T-helper 9 cell (primary cell): Measurements from ENCODE around the gene RASEF.
"Not testable (repeated sequence)": the region's sequence is repeated elsewhere in the genome, so short reads cannot be mapped to it uniquely, and the experiment has no call there.

Source experiments
- DNase-seq: peaks from one replicate; pipeline ENCODE4 v3.0.0-alpha.2; 2020
- total RNA-seq, 2 donors: gene quantifications; one replicate each; lab custom pipeline; 2026; lab: John Stamatoyannopoulos, UW

Gene RASEF
- total RNA-seq: 0 to 0.21 reads per million in 2 donors

GRCh38 chr9:83062651-83063527, at the start of gene RASEF:
TSS of gene RASEF (minus strand) at chr9:83063142. CDS start at chr9:83062867, 275 bp downstream.
- DNase-seq: no peak

DNA sequence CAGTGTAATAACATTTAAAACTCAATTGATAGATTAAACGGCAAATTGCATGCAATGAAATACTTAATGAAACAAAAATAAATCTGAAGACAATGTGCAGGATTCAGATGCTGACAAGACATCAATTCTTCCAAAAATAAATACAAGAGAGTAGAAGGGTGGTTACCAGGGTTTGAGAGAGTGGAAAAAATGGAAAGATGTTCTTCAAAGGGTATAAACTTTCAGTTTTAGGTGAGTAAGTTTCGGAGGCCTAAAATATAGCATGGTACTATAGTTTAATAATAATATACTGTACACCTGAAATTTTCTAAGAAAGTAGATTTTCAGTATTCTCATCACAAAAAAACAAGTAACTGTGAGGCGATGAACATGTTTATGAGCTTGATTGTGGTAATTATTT, 48.2 kb upstream of the RASEF start:
- DNase-seq: no peak

DNA sequence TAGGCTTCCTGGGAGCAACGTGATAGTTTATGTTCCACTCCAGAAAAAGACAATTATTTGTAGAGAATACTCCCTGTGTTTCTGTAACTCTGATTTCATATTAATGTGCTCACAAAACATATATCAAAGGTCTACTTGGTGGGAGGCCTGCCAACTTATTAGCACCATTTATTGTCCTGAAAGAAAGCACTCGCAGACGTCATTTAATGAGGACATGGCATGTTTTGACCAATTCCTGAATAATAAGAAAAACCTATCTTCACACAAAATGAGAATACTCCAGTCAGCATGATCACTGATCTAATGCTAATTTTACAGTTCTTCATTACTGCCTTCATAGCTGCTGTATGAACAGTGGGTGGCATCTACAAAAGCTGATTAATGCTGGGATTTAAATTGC, 46.4 kb upstream of the RASEF start:
- DNase-seq: no peak

GRCh38 chr9:83108208-83108607, 45.3 kb upstream of the RASEF start:
- DNase-seq: no peak

DNA sequence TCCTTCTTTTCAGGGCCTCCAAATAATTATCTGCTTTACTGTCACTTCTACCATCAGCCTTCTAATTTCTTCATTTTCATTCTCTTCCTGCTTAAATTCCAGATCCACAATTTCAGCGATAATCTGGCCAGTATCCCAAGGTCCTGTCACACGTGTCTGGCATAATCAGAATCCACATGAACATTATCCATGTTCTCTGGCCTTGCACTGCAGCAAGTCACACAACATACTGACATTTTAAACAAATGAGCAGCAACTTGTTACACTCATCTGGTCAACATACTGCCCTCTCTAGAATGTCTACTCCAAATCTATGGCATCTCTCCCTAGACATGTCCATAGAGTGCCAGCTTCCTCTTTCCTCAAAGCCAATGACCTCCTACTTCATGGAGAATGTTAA, 43.8 kb upstream of the RASEF start:
- no peak for DNase-seq

DNA sequence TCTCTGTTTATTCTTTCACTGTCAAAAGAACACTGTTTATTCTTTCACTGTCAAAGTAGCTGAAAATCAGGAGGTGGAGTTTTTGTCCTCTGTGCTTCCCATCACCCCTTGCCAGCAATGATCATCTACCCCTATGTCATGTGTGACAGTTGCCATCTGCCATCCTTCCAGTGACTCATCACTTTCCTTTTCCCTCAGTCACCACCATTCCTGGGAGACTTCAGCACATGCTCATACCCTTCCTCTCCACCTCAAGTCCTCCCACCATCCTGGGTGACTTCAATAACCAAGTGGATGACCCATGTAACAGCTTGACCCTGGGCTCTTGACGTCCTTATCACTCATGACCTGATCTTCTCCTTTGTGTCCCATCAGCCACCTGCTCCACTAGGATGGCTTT, 43.3 kb upstream of the RASEF start:
- no peak for DNase-seq

- DNase-seq: no peak
These were observed 34.7 kb upstream of the RASEF start for GRCh38 chr9:83097633-83098032.

DNA sequence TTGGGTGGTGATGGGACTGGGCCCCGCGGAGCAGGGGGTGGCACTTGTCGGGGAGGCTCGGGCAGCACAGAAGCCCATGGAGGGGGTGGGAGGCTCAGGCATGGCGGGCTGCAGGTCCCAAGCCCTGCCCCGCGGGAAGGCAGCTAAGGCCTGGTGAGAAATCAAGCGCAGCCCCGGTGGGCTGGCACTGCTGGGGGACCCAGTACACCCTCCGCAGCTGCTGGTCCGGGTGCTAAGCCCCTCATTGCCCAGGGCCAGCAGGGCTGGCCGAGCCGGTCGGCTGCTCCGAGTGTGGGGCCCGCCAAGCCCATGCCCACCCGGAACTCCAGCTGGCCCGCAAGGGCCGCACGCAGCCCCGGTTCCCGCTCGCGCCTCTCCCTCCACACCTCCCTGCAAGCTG, 30.4 kb upstream of the RASEF start:
- DNase-seq: not testable (repeated sequence)

DNA sequence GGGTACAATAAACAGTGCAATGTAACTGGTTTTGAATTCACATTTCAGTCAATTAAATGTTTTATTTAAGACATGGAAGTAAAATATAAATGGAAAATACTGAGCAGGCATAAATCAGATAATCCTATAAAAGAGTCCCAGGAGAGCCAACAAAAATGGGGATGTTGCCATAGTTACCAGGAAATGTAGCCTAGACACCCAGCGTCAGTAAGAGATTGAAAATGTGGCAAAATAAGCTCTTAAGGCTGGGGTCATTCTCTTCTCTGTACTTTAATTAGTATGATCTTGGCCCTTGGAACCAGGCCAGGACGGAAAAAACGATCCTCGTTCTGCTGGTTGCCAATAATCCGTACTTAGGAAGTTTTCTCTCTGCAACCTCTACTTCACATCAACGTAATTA, 18.9 kb upstream of the RASEF start:
- no peak for DNase-seq

DNA sequence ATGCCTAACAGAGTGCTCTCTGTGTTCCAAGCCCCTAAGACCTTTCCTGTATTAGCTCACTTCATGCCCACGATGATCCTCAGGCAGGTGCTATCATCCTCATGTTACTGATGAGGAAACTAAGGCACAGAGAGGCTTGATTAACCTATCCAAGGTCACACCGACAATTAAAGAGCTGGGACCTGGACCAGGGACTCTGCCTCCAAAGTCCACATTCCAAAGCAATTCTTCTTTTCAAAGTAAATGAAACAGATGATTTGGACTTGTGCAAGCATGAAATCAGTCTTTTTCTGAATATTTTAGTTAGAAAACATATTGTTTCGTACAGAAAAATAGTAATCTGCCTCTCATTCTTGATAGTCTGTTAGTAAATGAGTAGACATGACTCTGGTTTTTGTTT, 18.1 kb upstream of the RASEF start:
- DNase-seq: no peak

GRCh38 chr9:83075932-83076331, 13.0 kb upstream of the RASEF start:
- DNase-seq: not testable (repeated sequence)

GRCh38 chr9:83072498-83072897, 9.6 kb upstream of the RASEF start:
- DNase-seq: not testable (repeated sequence)

GRCh38 chr9:83071626-83072025, 8.7 kb upstream of the RASEF start:
- no peak for DNase-seq

- DNase-seq: no peak
These were observed 7.3 kb upstream of the RASEF start for GRCh38 chr9:83070261-83070660.

DNA sequence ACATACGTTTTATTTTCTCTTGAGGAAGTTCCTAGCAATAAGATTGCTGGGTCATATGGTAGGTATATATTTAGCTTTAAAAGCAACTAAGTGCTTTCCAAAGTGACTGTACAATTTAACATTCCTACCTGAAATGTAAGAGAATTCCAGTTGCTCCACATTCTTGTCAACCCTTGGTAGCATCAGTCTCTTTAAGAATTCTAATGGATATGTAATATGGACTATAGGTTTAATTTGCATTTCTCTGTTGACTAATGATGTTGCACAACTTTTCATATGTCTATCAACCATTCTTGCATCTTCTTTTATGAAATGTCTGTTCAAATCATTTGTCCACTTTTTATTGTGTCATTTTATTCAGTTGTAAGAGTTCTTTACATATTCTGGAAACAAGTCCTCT, 6.7 kb upstream of the RASEF start:
- no peak for DNase-seq

DNA sequence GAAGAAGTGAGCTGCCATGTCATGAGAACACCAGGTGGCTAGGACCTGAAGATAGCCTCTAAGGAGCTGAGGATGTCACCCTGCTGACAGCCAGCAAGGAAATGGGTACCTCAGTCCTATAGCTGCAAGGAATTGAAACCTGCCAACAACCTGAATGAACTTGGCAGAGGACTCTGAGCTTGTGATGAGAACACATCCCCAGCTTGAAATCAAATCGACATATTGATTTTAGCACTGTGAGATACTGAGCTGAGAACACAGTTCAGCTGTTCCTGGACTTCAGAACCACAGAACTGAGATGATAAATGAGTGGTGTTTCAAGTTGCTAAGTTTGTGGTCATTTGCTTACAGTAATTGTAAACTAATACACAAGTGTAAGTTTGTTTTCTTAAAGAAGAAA, 5.5 kb upstream of the RASEF start:
- no peak for DNase-seq

GRCh38 chr9:83067579-83067978, 4.6 kb upstream of the RASEF start:
- no peak for DNase-seq

GRCh38 chr9:83066771-83067170, 3.8 kb upstream of the RASEF start:
- DNase-seq: no peak

DNA sequence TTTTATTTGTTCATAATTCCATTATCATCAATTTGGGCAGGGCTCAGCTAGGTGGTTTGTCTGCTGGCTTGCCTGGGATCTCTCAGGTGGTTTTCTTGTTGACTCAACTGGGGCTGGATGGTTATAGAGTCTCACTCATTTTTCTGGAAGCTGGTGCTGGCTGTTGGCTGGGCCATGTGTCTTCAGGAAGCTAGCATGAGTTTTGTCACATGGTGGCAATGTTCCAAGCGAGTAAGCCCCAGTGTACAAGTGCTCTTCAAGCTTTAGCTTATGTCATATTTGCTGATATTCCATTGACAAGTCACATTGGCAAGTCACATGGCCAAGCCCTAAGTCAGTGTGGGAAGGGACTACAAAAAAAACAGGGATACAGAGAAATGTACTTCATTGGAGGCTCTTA, 2.3 kb upstream of the RASEF start:
- no peak for DNase-seq

GRCh38 chr9:83061990-83062650, 822 bp downstream of the RASEF start:
- DNase-seq: no peak

- no peak for DNase-seq
These were observed 1.9 kb downstream of the RASEF start for GRCh38 chr9:83061036-83061435.

DNA sequence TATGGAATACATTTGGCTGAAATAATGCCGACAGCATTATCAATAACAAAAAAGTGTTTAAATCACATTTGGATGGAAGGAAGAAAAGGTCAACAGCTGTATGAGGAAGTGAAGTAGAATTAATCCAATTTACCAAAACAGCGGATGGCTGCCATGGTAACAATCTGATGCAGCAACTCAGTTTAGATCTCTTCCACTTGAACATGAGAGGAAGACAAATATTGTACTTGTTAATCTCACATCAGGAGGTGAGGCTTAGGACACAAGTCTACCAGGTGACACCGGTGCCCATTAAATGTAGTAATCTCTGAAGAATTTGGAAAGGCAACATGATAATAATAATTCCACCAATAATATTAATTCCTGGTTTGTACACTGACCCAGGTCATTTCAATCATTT, 2.4 kb downstream of the RASEF start:
- DNase-seq: no peak

- no peak for DNase-seq
These were observed 3.5 kb downstream of the RASEF start for GRCh38 chr9:83059417-83059816.

GRCh38 chr9:83056911-83057310, 6.0 kb downstream of the RASEF start:
- no peak for DNase-seq
